Neuronal stem cell (in vitro differentiated cells): Measurements from ENCODE around the gene OGA.

Experiments
- DNase-seq: peaks from one replicate; pipeline ENCODE4 v3.0.0-alpha.2; 2013; ENCODE audit warnings: low spot score
- H2AFZ ChIP-seq: one replicate; pipeline ENCODE4 v1.6.1; 2013; ENCODE audit warnings: mild to moderate bottlenecking, low read length, inconsistent platforms
- H2AK5ac ChIP-seq: 2 replicates; pipeline ENCODE4 v1.6.1; 2013; ENCODE audit warnings: low read depth, mild to moderate bottlenecking, inconsistent platforms, low read length, moderate library complexity, mixed read lengths
- H2BK120ac ChIP-seq: 2 replicates; pipeline ENCODE4 v1.6.1; 2013; ENCODE audit warnings: low read depth, mild to moderate bottlenecking, inconsistent platforms, low read length, moderate library complexity, mixed read lengths
- H2BK12ac ChIP-seq: one replicate; pipeline ENCODE4 v1.6.1; 2013; ENCODE audit warnings: low read length, inconsistent platforms
- H2BK15ac ChIP-seq: 2 replicates; pipeline ENCODE4 v1.6.1; 2013; ENCODE audit warnings: mild to moderate bottlenecking, low read length, inconsistent platforms, mixed read lengths
- H2BK5ac ChIP-seq: one replicate; pipeline ENCODE4 v1.6.1; 2013; ENCODE audit warnings: inconsistent platforms, mild to moderate bottlenecking, low read length, moderate library complexity
- H3K14ac ChIP-seq: one replicate; pipeline ENCODE4 v1.6.1; 2013; ENCODE audit warnings: low read length, inconsistent platforms
- H3K18ac ChIP-seq: 2 replicates; pipeline ENCODE4 v1.6.1; 2013; ENCODE audit warnings: low read length, inconsistent platforms
- H3K23ac ChIP-seq: 2 replicates; pipeline ENCODE4 v1.6.1; 2013; ENCODE audit warnings: low read depth, mild to moderate bottlenecking, mixed read lengths, low read length, inconsistent platforms; ENCODE audit not compliant: poor library complexity
- H3K27ac ChIP-seq: replicated peaks from 3 replicates; pipeline ENCODE4 v1.5.1; 2013; ENCODE audit warnings: low read length, inconsistent platforms
- H3K27me3 ChIP-seq, 3 experiments: 2 replicates each; pipeline ENCODE4 v1.6.1; 2013; ENCODE audit warnings: low read length in 3 of 3, mild to moderate bottlenecking in 2 of 3, inconsistent platforms in 1 of 3, low read depth in 1 of 3, mixed read lengths in 1 of 3, moderate library complexity in 1 of 3; ENCODE audit not compliant: control insufficient read depth in 3 of 3, insufficient read depth in 3 of 3
- H3K36me3 ChIP-seq, 2 donors: replicated peaks in 1 of 2; 2 replicates each; pipeline ENCODE4 v1.6.1; 2013; ENCODE audit warnings: low read length in 2 of 2; ENCODE audit not compliant: control insufficient read depth in 2 of 2, insufficient read depth in 2 of 2
- H3K4ac ChIP-seq: 2 replicates; pipeline ENCODE4 v1.6.1; 2013; ENCODE audit warnings: inconsistent platforms, mild to moderate bottlenecking, low read length, moderate library complexity
- H3K4me1 ChIP-seq, 2 donors: 1 replicate in 1 of 2; 2 replicates in 1 of 2; pipeline ENCODE4 v1.6.1; 2013; ENCODE audit warnings: low read length in 2 of 2, low read depth in 1 of 2; ENCODE audit not compliant: control insufficient read depth in 2 of 2, insufficient read depth in 1 of 2
- H3K4me2 ChIP-seq: one replicate; pipeline ENCODE4 v1.6.1; 2013; ENCODE audit warnings: mild to moderate bottlenecking, low read length, inconsistent platforms; ENCODE audit not compliant: insufficient read depth, poor library complexity, severe bottlenecking
- H3K4me3 ChIP-seq, 2 donors: 2 replicates each; pipeline ENCODE4 v1.5.1; 2013; ENCODE audit warnings: low read length in 2 of 2, mild to moderate bottlenecking in 2 of 2, inconsistent platforms in 1 of 2, moderate library complexity in 1 of 2
- H3K79me1 ChIP-seq: one replicate; pipeline ENCODE4 v1.6.1; 2013; ENCODE audit warnings: low read depth, mild to moderate bottlenecking, inconsistent platforms, low read length, moderate library complexity
- H3K9ac ChIP-seq: one replicate; pipeline ENCODE4 v1.6.1; 2013; ENCODE audit warnings: mild to moderate bottlenecking, low read depth, low read length, inconsistent platforms; ENCODE audit not compliant: poor library complexity
- H3K9me3 ChIP-seq, 2 donors: replicated peaks in 1 of 2; 2 replicates each; pipeline versions ENCODE3 to v1.6.1; 2013; ENCODE audit warnings: low read length in 2 of 2, mild to moderate bottlenecking in 2 of 2, inconsistent platforms in 1 of 2, low read depth in 1 of 2, mixed read lengths in 1 of 2, moderate library complexity in 1 of 2; ENCODE audit not compliant: control insufficient read depth in 2 of 2, insufficient read depth in 1 of 2
- H4K8ac ChIP-seq: one replicate; pipeline ENCODE4 v1.6.1; 2013; ENCODE audit warnings: low read depth, mild to moderate bottlenecking, inconsistent platforms, low read length, moderate library complexity
- H4K91ac ChIP-seq: one replicate; pipeline ENCODE4 v1.6.1; 2013; ENCODE audit warnings: low read length, low read depth, mild to moderate bottlenecking, inconsistent platforms; ENCODE audit not compliant: poor library complexity
- WGBS, 2 donors: extraction: QIAGEN DNeasy Blood & Tissue Kit; methylation state at CpG; one replicate each; pipeline ENCODE4 v1.1.7; 2013; ENCODE audit warnings: missing lambda C conversion rate in 2 of 2, mixed read lengths in 1 of 2; ENCODE audit not compliant: insufficient read length in 2 of 2, insufficient replicate concordance in 1 of 2; ENCODE audit errors: extremely low coverage in 2 of 2; 5-methylcytosine and 5-hydroxymethylcytosine counted together

Gene OGA

GRCh38 chr10:101834341-101834740 lies 16.1 kb upstream of the OGA start:
- no CpG with 5 or more reads among the region's 8 CpGs for WGBS, 2 donors
- DNase-seq = no peak

GRCh38 chr10:101833466-101833865 lies 15.2 kb upstream of the OGA start:
- Histone ChIP-seq H3K36me3 (peaks cover 2% of the 10 kb centered on the region in 2 donors), H3K23ac (no peak overlapping the region), H2AFZ (no peak overlapping the region), H4K8ac (no peak overlapping the region), H3K4me3 (peak overlapping the region in 1 of 2 donors; percentile 26), H3K79me1 (no peaks in the 10 kb centered on the region), H3K27me3 (no peaks in the 10 kb centered on the region), H3K4me2 (no peak overlapping the region), H4K91ac (no peak overlapping the region), H2BK120ac (no peak overlapping the region), H2BK5ac (no peak overlapping the region), H3K4ac (no peak overlapping the region), H2BK12ac (no peak overlapping the region), H3K14ac (no peak overlapping the region), H3K27ac (no peak overlapping the region), H3K18ac (no peak overlapping the region), H3K9me3 (no peaks in the 10 kb centered on the region), H3K9ac (no peak overlapping the region), H3K4me1 (peaks cover 14 to 21% of the 10 kb centered on the region in 2 donors), H2AK5ac (no peak overlapping the region), H2BK15ac (no peak overlapping the region)
- no peak for DNase-seq
- WGBS, 2 donors = no CpG with 5 or more reads among the region's 1 CpG

More at GRCh38 chr10:101834341-101834740, 16.1 kb upstream of the OGA start:
- Histone ChIP-seq H3K4me1 (peaks cover 19 to 23% of the 10 kb centered on the region in 2 donors), H3K36me3 (peaks cover 0 to 2% of the 10 kb centered on the region in 2 donors), H3K4ac (no peak overlapping the region), H4K91ac (no peak overlapping the region), H3K4me2 (no peak overlapping the region), H3K23ac (no peak overlapping the region), H2AK5ac (peak overlapping the region; percentile 47), H3K4me3 (no peak overlapping the region), H4K8ac (no peak overlapping the region), H3K9me3 (no peaks in the 10 kb centered on the region), H3K14ac (peak overlapping the region; percentile 51), H2BK12ac (peak overlapping the region; percentile 14), H2AFZ (no peak overlapping the region), H3K27ac (no peak overlapping the region), H2BK15ac (no peak overlapping the region), H2BK120ac (no peak overlapping the region), H3K27me3 (no peaks in the 10 kb centered on the region), H3K79me1 (no peaks in the 10 kb centered on the region), H2BK5ac (no peak overlapping the region), H3K9ac (no peak overlapping the region), H3K18ac (no peak overlapping the region)

GRCh38 chr10:101832325-101832771 lies 14.1 kb upstream of the OGA start:
- Histone ChIP-seq H3K36me3 (peaks cover 9 to 12% of the 10 kb centered on the region in 2 donors), H3K4me1 (peaks cover 14 to 21% of the 10 kb centered on the region in 2 donors), H3K4me3 (no peak overlapping the region), H2AK5ac (no peak overlapping the region), H3K23ac (no peak overlapping the region), H3K27me3 (no peaks in the 10 kb centered on the region), H4K8ac (no peak overlapping the region), H4K91ac (no peak overlapping the region), H3K9me3 (no peaks in the 10 kb centered on the region), H3K4ac (no peak overlapping the region), H2BK12ac (no peak overlapping the region), H3K18ac (no peak overlapping the region), H3K14ac (no peak overlapping the region), H2BK15ac (no peak overlapping the region), H3K9ac (no peak overlapping the region), H3K4me2 (no peak overlapping the region), H2AFZ (no peak overlapping the region), H2BK120ac (no peak overlapping the region), H2BK5ac (no peak overlapping the region), H3K27ac (no peak overlapping the region), H3K79me1 (no peaks in the 10 kb centered on the region)
- WGBS, 2 donors = no CpG with 5 or more reads among the region's 4 CpGs
- DNase-seq = no peak

DNA sequence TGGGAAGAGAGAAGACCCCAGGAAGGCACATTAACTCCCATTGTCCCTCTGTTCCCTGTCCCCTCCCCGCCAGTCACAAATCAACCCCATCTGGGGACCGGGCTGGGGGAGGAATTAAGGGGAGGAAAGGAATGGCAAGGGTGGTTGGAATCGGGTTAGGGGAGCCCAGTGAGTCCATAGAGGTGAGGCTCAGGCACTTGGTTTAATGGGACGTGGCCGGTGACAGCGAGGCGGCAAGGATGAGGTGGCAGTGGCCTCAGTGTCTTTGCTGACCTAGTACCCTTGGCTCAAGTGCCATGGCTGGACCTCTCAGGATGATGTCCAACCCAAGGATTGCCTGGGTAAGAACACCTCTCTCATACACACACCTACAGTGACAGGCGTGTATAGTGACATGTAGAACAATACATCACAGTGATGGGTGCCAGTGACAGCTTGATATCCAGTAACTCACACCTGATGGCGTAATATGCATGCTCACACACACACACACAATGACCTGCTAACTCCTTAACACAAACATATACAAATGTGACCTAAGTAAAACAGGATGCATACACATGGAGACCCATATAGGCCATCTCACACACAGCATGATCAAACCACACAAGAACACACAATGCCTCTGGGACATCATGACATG lies 13.0 kb upstream of the OGA start:
- Histone ChIP-seq H3K9ac (peak overlapping the region; percentile 95), H3K4me1 (peaks cover 14 to 21% of the 10 kb centered on the region in 2 donors), H3K79me1 (no peaks in the 10 kb centered on the region), H3K4me3 (peak overlapping the region in 1 of 2 donors; percentile 83), H2BK120ac (no peak overlapping the region), H3K27me3 (no peaks in the 10 kb centered on the region), H3K4ac (no peak overlapping the region), H3K9me3 (no peaks in the 10 kb centered on the region), H4K91ac (no peak overlapping the region), H3K27ac (peak overlapping the region; percentile 66), H3K18ac (peak overlapping the region; percentile 97), H3K36me3 (peaks cover 9 to 15% of the 10 kb centered on the region in 2 donors), H2AFZ (peak overlapping the region; percentile 36), H3K23ac (peak overlapping the region; percentile 96), H3K4me2 (peak overlapping the region; percentile 85), H4K8ac (no peak overlapping the region), H2BK5ac (no peak overlapping the region), H2BK15ac (no peak overlapping the region), H2BK12ac (no peak overlapping the region), H3K14ac (peak overlapping the region; percentile 1), H2AK5ac (peak overlapping the region; percentile 11)
- no peak for DNase-seq
- no CpG with 5 or more reads among the region's 9 CpGs for WGBS, 2 donors
